ENCODE measurements around the gene INA. TPM values are rescaled to one million over a fixed set of nuclear protein-coding genes. Genes with fewer than 3 reads are reported as not detected.

INA gene
- total and polyA plus RNA-seq, 2 experiments from 2014 or later, result 0.93 TPM; not detected in 1

DNA sequence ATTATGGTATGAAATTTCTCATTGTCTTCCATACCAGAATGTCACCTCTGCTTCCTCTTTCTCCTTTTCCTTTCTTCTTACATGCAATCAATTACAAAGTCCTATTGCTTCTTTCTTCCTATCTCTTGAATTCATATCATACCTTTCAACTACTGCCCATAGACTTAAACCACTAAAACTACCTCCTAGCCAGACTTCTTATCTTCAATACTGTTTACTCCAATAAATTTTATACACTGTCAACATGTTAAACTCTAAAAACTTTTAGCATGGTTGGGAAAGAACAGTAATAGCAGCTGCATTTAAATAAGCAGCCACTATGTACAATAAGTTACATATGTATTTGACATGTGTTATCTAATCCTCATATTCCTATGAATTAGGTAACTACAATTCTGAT lies 39.1 kb downstream of the INA start:
- Histone ChIP-seq H3K36me3 (replicated peaks; ENCODE audit: insufficient read depth, low read depth) (no peaks in the 10 kb centered on the region), H3K27ac (no peak overlapping the region)

DNA sequence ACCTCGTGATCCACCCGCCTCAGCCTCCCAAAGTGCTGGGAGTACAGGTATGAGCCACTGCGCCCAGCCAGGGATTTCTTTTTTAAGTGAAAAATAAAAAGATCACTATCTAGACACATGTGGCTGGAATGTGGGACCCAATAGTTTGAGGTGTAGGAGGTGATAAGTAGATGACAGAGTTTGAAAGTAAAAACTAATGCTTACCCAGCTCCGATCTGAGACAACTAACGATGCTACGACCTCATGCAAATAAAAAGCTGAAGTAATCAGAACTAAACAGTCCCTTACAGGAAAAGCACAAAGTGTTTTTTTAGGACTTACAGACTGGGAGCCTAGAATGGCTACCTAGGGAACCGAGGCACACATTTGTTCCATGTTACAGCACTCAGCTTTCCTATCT lies 51.0 kb downstream of the INA start:
- DNase-seq (ENCODE audit: low spot score), result no peak
- Histone ChIP-seq H3K27me3 (no peaks in the 10 kb centered on the region), H3K4me1 (ENCODE audit: insufficient read depth) (no peaks in the 10 kb centered on the region), H3K4me2 (no peak overlapping the region), H3K27ac (no peak overlapping the region), H2AFZ (no peak overlapping the region), H3K9me2 (replicated peaks; ENCODE audit: insufficient read depth) (no peaks in the 10 kb centered on the region), H3K36me3 (replicated peaks; ENCODE audit: insufficient read depth, low read depth) (no peaks in the 10 kb centered on the region), H3K79me2 (no peaks in the 10 kb centered on the region), H3K4me3 (no peak overlapping the region), H3K9me3 (ENCODE audit: low read depth) (no peaks in the 10 kb centered on the region), H4K20me1 (ENCODE audit: insufficient read depth, poor library complexity, severe bottlenecking) (no peaks in the 10 kb centered on the region)
- WGBS (ENCODE audit: low lambda C conversion rate, missing lambda C conversion rate), result 97% methylated on average over 7 of the region's 7 CpGs
- TF ChIP-seq EZH2phosphoT487 (IDR thresholded peaks at IDR 0.05; ENCODE audit: low read depth, severe bottlenecking, unreplicated experiment) (no peak), EZH2 (IDR thresholded peaks at IDR 0.05; ENCODE audit: borderline replicate concordance) (no peak)
- TF ChIP-seq, protein P1, sequence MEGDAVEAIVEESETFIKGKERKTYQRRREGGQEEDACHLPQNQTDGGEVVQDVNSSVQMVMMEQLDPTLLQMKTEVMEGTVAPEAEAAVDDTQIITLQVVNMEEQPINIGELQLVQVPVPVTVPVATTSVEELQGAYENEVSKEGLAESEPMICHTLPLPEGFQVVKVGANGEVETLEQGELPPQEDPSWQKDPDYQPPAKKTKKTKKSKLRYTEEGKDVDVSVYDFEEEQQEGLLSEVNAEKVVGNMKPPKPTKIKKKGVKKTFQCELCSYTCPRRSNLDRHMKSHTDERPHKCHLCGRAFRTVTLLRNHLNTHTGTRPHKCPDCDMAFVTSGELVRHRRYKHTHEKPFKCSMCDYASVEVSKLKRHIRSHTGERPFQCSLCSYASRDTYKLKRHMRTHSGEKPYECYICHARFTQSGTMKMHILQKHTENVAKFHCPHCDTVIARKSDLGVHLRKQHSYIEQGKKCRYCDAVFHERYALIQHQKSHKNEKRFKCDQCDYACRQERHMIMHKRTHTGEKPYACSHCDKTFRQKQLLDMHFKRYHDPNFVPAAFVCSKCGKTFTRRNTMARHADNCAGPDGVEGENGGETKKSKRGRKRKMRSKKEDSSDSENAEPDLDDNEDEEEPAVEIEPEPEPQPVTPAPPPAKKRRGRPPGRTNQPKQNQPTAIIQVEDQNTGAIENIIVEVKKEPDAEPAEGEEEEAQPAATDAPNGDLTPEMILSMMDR (IDR thresholded peaks at IDR 0.05; ENCODE audit: poor library complexity), result no peak

More for the DNA sequence above, 39.1 kb downstream of the INA start:
- Histone ChIP-seq H3K9me2 (replicated peaks; ENCODE audit: insufficient read depth) (no peaks in the 10 kb centered on the region), H3K4me1 (ENCODE audit: insufficient read depth) (no peaks in the 10 kb centered on the region), H2AFZ (no peak overlapping the region), H3K4me3 (no peak overlapping the region), H4K20me1 (ENCODE audit: insufficient read depth, poor library complexity, severe bottlenecking) (no peaks in the 10 kb centered on the region), H3K27me3 (no peaks in the 10 kb centered on the region), H3K9me3 (ENCODE audit: low read depth) (no peaks in the 10 kb centered on the region), H3K79me2 (no peaks in the 10 kb centered on the region), H3K4me2 (no peak overlapping the region)
- TF ChIP-seq, protein P1 (IDR thresholded peaks at IDR 0.05; ENCODE audit: poor library complexity), result no peak
- no peak for TF ChIP-seq EZH2phosphoT487 (IDR thresholded peaks at IDR 0.05; ENCODE audit: low read depth, severe bottlenecking, unreplicated experiment)
- no peak for TF ChIP-seq EZH2 (IDR thresholded peaks at IDR 0.05; ENCODE audit: borderline replicate concordance)
- DNase-seq (ENCODE audit: low spot score), result no peak

DNA sequence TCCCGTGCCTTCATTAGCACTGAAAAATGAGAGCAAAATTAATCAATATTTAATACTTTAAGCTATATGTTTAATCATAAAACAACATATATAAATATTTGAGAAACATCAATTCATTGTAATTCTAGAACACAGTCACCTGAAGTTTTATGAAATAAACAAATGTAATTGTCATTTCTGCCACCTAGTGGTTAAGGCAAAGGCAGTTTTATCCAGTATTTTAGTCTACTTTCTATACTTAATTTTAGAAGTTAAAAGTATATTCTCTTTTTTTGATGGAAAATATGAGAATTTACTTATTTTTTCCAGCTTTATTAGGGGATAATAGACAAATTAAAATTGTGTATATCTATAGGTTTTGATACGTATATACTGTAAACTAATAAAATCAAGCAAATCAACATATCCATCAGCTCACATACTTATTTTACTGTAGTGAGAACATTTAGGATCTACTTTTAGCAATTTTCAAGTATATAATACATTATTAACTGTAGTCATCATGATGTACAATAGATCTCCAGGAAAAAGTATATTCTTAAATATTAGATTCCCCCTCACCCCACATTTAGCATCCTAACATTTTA lies 57.1 kb downstream of the INA start:
- Histone ChIP-seq H3K27me3 (no peaks in the 10 kb centered on the region), H3K9me2 (replicated peaks; ENCODE audit: insufficient read depth) (no peaks in the 10 kb centered on the region), H3K27ac (no peak overlapping the region), H3K9me3 (ENCODE audit: low read depth) (no peaks in the 10 kb centered on the region), H4K20me1 (ENCODE audit: insufficient read depth, poor library complexity, severe bottlenecking) (no peaks in the 10 kb centered on the region), H2AFZ (no peak overlapping the region), H3K4me3 (no peak overlapping the region), H3K79me2 (no peaks in the 10 kb centered on the region), H3K4me1 (ENCODE audit: insufficient read depth) (no peaks in the 10 kb centered on the region), H3K36me3 (replicated peaks; ENCODE audit: insufficient read depth, low read depth) (no peaks in the 10 kb centered on the region), H3K4me2 (no peak overlapping the region)
- 94% methylated on average over 2 of the region's 2 CpGs for WGBS (ENCODE audit: low lambda C conversion rate, missing lambda C conversion rate)
- DNase-seq (ENCODE audit: low spot score), result peak; percentile 17
- TF ChIP-seq EZH2phosphoT487 (IDR thresholded peaks at IDR 0.05; ENCODE audit: low read depth, severe bottlenecking, unreplicated experiment), result no peak
- TF ChIP-seq EZH2 (IDR thresholded peaks at IDR 0.05; ENCODE audit: borderline replicate concordance), result no peak
- TF ChIP-seq, protein P1 (IDR thresholded peaks at IDR 0.05; ENCODE audit: poor library complexity), result peak; percentile 64

DNA sequence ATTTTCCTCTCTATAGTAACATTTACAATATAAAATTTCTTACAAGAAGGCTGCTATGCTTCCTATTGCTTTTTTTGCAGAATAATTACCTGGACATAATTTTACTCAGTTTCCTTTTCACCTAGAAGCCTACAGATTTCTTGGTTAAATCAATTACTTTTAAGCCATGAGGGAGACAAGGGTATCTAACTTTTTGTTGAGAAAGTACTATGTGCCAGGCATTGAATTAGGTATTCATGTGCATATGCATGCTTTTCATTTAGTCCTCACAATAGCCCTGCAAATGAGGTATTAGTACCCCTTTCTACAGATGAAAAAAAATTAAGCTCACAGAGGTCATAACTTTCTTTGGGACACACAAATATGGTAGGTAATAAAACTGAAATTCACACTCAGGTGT lies 57.6 kb downstream of the INA start:
- Histone ChIP-seq H2AFZ (no peak overlapping the region), H3K27ac (no peak overlapping the region), H4K20me1 (ENCODE audit: insufficient read depth, poor library complexity, severe bottlenecking) (no peaks in the 10 kb centered on the region), H3K9me2 (replicated peaks; ENCODE audit: insufficient read depth) (no peaks in the 10 kb centered on the region), H3K36me3 (replicated peaks; ENCODE audit: insufficient read depth, low read depth) (no peaks in the 10 kb centered on the region), H3K9me3 (ENCODE audit: low read depth) (no peaks in the 10 kb centered on the region), H3K79me2 (no peaks in the 10 kb centered on the region), H3K4me2 (no peak overlapping the region), H3K4me3 (no peak overlapping the region), H3K27me3 (no peaks in the 10 kb centered on the region), H3K4me1 (ENCODE audit: insufficient read depth) (no peaks in the 10 kb centered on the region)
- DNase-seq (ENCODE audit: low spot score), result no peak
- TF ChIP-seq, protein P1 (IDR thresholded peaks at IDR 0.05; ENCODE audit: poor library complexity), result no peak
- TF ChIP-seq EZH2 (IDR thresholded peaks at IDR 0.05; ENCODE audit: borderline replicate concordance) (no peak), EZH2phosphoT487 (IDR thresholded peaks at IDR 0.05; ENCODE audit: low read depth, severe bottlenecking, unreplicated experiment) (no peak)

Data from hepatocyte (in vitro differentiated cells).